GM21576 (cell line): ENCODE measurements around the gene CXCR5.

Experiments used
- ATAC-seq: cut with Tn5 transposase; IDR thresholded peaks from one replicate; pipeline ENCODE4 v1.9.1; 2021; ENCODE audit warnings: mild to moderate bottlenecking, moderate library complexity; ENCODE audit not compliant: unreplicated experiment

The CXCR5 gene

DNA sequence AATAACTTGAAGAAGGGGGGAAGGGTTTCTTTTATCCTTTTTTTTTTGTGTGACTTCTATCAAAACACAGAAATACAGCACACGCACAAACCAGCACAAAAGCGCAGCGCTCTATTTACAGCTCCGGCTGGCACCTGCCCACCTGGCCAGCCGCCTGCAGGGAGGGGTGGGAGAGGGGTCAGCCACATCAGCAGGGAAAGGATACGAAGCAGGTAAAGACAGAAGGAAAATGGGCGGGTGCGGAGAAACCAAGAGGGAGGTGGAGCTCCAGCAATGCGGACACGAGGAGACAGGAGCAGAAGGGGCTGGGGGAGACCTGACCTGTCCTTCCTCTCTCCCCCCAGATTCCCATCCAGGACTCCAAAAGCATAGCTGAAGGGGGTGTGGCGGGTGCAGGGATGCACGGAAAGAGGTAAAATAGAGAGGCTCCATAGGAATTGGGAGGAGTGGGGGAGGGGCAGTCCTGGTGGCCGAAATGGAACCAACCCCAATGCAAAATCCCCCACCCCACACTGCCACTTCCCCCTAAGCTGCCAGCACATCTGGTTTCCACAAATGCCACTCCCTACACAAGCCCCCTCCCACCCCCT lies 14.1 kb downstream of the CXCR5 start:
- ATAC-seq, result no peak

DNA sequence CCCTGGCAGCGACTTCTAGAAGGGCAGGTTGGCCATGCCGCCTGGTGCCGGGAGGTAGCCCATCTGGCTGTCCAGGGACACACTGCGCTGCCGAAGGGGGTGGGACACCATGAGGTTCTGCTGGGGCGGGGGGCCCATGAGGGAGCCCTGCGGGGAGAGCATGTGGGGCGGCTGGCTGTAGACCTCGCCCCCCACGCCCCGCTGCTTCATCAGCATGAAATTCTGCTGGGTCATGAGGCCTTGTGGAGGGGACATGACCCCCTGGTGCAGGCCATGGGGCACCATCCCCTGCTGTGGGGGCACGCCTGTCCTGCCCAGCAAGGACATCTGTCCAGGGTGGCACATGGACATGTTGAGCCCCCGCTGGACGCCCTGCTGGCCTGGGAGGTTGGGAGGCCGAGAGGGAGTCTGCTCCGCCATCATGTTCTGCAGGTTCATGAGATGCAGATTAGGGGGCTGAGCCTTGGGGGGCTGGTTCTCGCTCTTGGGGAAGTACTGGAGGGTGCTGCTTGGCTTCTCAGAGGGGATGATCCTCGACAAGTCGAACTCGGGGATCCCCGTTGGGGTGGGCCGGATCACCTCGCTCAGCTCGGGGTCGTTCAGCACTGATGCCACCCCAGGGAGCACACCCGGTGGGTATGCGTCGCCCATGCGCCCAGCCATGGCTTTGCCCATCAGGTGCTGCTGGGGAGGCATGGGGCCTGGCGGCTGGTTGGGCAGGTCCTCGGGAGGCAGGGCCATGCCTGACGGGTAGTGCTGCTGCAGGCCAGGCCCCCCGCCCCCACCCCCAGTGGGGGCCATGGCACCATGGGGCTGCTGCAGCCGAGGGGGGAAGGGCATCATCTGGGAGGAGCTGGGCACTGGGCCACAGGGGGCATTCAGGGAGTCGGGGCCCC lies 15.0 kb downstream of the CXCR5 start:
- ATAC-seq, result no peak

DNA sequence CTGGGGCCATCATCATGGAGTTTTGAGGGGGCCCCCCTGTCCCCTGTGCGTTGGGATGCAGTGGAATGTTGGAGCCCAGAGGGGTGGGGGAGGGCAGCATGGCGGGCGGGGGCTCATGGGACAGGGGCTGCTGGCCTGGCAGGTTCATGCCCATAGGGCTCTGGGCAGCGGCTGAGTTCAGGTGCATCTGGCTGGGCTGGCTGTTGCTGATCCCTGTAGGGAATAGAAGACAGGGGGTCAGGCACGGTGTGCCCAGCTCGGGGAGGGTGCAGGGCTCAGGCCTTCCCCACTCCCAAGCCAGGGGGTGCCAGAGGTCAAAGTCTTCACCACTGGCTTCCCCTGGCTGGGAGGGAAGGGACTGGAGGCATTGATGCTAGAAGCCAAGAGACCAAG lies 15.6 kb downstream of the CXCR5 start:
- ATAC-seq, result no peak

DNA sequence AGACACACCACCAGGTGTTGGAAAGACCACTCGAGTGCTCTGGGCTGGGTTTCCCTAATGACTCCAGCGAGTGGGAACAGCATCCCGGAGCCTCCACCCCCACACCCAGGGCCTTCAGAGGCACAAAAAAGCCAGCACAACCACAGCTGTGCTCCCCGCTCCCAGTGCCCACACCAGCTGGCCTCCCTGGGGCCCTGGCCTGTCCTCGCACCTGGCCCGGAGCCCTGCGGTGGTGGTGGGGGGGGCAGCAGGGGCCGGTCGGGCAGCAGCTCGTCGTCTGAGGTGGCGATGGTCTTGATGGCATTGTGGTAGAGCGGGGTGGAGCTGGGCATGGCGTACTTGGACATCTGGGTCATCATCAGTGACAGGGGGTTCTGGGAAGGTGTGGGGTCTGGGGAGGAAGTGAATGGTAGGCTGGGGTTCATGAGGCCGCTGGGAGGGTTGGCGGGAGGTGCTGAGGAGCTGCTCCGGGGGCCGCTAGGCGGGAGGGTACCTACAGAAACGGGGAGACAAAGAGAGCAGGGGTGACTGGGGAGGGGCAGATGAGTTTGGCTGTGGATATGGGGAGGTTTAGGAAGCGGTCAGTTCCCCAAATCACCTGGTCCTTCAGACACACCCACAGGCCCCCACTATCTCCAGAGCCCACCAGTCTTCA lies 16.1 kb downstream of the CXCR5 start:
- no peak for ATAC-seq

DNA sequence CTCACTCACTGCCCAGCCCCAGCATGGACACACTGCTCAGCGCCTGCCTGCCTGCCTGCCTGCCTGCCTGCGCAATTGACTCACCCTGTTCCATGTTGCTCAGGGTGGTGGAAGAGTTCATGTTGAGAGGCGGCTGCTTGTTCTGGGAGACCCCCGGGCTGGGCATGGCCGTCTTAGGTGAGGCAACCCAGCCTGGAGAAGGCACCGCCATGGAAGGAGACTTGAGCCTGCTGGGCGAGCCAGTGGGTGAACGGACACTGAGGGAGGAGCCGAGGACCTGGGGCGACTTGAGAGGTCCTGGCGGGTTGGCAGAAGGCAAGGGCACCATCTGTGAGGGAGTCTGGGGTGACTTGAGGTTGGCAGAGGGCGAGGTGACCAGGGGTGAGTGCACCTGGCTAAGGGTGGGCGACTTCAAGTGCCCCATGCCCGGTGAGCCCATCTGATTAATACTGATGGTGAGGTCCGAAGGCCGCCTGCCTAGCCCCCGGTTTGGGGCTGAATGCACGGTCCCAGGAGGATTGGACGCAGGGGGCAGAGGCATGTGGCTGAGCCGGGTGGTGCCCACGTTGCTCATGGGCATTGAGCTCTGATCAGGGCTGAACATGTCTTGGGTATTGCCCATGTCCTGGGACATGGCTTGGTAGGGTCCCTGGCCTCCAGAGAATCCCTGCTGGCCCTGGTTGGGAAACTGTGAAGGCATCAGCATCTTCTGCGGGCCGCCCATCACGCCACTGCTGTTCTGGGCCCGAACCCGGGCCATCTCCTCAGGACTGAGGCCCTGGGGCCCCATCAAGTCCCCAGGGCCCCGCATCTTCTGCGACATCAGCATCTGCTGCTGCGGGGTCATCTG lies 17.1 kb downstream of the CXCR5 start:
- ATAC-seq, result no peak

DNA sequence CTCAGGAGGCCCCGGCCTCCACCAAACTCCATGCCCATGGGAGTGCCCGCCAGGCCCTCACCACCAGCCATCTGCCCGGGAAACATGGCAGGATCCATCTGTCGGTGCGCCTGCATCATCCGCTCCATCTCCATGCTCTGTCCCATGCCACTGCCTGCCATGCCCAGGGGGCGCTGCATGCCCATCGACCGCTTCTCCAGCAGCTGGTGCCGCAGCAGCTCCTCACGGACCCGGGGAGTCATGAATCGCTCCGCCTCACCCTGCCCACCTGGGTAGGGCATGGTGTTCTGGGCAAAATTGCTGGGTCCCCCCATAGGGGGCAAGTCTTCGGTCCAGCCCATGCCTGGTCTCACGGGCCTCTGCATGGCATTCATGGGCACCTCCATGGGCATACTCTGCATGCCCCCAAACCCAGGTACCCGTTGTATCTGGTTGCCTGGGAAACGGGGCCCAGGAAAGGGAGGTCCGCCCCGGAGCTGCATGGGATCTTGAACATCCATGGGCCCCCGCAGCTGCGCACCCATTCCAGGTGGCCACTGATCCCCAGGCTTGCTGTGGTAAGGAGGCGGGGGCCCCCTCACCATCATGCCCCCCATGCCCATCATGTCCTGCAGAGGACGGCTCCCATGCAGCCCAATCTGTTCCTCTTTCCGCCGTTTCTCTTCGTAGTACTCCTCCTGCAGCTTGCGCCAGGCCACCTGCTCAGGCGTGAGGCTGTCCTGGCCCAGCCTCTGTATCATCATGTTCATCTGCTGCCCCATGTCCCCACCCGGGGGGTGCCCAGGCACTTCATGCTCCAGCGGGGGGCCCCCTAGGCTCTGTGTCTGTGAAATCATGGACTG lies 18.0 kb downstream of the CXCR5 start:
- ATAC-seq, result no peak

DNA sequence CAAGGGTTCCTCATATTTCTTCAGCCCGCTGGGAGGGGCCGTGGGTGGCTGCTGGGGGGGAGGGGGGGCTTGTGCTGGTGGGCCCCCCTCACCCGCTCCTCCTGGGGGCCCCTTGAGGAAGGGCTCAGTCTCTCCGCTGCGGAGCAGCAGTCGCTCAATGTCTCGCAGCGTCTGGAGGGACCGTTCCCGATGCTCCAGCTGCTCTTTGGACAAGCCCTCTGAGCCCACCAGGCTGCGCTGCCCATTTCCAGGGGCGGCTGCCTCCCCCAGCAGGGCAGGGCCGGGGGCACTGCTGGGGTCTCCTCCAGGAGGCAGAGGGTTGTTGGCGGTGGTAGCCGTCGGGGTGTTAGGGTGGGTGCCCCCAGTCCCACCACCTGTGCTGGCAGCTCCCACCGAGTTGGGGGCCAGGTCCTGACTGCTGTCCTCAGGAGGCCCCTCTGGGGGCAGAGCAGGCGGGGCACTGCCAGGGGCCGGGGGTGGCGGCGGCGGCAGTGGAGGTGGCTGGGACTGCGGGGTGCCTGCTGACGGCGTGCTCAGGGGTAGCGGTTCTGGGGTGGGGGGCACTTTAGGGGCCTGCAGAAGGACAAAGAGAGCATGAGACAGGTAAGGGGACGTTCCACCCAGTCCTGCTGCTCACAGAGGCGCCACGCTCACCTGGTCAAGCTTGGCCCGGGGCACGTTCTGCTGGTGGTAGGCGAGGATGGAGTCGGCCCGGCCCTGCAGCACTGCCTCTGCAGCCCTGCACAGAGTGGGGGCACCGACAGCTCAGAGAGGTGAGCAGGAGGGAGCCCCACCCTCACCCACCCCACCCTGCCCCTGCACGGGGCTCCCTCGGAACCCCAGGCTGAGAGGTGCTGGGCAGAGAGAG lies 18.9 kb downstream of the CXCR5 start:
- ATAC-seq, result no peak

DNA sequence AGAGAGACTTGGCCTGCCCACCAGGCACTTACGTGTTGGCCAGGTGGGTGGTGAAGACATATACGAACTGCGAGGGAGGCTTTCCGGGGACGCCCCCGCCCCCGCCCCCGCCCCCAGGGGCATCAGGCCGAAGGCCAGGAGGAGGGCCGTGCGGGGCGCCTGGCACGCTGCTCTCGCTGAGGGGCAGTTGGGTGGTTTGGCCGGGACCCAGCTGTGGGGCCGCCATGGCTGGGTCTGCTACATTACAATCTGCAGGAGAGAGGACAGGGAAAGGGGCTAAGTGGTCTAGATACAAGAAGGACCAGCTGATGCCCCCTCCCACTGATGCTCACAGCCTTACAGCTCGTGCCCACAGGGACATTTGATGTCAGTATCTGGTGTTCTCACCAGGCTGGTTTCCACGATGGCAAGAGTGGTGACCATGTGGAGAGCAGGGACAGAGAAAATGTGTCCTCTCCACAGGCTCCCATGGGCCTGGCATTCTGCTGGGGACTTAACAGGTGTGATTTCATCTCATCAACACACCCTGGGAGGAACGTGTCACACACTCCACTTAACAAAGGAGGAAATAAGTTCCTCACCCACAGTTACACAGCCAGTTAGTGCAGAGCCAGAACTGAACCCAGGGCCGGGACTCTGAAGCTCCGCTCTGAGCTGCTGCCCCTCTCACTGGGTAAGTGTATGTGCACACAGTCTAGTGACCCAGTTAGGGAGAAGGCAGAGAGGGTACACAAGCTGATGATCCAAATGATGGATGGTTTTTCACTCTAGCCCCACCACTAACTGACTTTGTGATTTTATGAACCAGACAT lies 19.7 kb downstream of the CXCR5 start:
- ATAC-seq, result no peak

DNA sequence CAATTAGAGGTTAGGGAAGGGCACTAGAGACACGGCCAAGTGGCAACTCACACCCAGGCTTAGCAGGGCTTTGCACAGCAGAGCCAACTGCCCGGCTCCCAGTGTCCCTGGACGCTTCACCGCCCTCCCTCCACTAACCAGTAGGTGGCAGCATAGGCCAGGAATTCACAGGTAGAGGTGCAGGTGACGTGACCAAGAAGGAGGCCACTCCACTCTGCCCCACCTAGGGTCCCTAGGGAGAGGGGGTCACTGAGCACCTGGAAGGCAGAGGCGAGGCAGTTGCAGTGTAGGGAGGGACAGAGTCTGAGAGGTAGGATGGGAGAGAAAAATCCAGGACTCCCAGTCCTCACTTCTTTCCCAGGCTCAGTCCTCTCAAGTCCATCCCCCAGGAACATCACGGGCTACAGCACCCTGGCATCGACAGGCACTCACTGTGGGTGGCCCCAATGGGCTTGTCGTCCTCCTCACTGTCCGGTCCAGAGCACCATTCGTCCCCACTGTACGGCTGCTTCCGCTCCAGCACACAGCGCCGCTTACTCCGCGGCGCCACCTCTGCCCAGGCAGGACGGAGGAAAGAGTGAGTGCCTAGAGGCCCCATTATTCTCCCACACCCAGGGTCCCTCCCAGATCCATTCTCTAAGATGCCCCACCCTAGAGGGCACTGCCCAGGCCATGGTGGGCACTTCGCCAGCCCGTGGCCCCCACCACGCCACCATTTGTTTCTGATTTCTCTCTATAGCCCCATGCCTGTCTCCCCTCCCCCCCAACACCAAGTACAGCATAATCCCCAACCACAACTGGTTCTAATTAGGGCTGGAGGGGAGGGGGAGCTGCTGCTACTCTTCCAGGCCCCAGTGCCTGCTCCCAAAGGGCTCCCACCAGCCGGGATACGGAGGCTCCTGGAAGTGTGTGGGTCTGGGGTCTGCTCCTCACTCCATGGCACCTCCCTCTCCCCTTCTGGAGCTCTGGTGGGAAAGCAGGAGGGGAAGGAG lies 23.7 kb downstream of the CXCR5 start:
- ATAC-seq, result peak; percentile 62

DNA sequence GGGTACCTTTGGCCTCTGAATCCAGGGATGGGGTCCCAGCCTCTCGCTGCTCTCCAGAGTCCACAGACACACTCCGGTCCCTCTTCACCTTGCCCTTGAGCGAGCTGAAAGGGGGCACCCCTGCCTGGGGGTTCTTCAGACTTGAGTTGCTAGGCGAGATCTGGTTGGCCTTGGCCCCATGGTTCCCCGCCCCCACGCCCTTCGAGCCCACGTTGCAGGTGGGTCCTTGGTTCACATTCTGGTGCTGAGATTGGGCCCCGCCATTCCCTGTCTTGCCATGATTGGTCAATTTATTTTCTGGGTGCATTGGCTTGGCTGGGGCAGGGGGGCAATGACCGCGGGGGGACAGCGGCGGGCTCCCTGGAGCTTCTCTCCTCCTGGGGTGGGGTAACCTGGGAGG lies 24.6 kb downstream of the CXCR5 start:
- ATAC-seq, result no peak

DNA sequence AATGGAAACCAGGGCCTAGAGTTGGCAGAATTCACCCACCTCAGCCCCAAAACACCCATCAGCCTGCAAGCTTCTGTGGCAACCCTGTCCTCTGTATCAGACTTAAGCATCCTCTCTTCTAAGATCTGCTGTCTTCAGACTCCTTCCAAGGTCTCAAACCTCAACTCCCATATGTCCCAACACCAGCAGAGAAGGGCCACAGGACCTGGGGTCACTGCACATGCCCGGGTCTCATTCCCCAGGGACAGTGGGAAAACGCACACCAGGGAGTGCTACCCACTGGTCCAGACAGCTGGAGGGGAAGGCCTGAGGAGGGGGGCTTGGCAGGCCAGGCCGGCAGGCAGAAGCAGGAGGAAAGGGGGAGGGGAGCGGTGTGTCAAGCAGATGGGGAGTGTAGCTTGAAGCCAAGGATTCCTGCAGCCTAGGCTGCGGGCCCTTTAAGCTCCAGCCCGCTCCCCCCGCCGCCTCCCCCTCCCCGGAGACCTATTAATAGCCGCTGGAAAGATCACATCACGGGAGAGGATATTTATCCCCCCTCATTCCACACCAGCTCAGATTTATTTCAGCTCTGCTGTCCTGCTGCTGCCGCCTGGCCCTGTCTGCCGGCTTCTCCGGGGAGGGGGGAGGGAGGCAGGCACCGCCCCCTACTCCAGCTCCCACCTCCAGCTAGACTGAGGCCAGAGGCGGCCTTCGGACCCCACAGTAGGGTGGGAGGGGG lies 25.4 kb downstream of the CXCR5 start:
- ATAC-seq, result no peak

DNA sequence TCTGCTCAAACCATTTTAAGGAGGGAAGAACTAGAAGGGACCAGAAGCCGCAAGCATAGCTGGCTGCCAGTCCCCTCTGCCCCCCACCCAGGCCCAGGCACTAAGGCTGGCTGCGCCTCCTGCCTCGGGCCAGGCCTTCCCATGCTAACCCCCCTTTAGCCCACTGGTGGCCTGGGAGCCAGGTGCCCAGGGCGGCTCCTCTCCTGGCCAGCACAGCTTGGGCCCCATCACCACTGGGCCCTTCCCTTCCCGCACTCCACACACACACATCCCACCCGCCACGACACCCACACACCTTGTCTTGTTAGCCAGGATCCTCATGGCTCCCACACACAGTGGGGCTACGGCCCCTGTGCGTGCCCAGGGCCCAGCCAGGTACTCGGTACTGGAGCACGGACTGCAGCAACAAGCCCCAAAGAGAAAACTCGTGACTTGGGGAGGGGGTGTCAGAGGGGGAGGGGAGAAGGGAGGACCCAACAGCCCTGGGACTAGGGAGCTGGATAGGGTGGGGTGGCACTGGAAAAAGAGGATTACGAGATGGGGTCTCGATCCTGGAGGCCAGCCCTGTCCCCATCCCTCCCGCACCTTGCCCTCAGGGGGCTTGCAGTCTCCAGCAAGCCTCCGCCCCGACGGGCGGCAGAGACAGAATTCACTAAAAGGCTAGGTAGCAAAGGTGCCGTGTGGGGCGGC lies 26.1 kb downstream of the CXCR5 start:
- no peak for ATAC-seq

DNA sequence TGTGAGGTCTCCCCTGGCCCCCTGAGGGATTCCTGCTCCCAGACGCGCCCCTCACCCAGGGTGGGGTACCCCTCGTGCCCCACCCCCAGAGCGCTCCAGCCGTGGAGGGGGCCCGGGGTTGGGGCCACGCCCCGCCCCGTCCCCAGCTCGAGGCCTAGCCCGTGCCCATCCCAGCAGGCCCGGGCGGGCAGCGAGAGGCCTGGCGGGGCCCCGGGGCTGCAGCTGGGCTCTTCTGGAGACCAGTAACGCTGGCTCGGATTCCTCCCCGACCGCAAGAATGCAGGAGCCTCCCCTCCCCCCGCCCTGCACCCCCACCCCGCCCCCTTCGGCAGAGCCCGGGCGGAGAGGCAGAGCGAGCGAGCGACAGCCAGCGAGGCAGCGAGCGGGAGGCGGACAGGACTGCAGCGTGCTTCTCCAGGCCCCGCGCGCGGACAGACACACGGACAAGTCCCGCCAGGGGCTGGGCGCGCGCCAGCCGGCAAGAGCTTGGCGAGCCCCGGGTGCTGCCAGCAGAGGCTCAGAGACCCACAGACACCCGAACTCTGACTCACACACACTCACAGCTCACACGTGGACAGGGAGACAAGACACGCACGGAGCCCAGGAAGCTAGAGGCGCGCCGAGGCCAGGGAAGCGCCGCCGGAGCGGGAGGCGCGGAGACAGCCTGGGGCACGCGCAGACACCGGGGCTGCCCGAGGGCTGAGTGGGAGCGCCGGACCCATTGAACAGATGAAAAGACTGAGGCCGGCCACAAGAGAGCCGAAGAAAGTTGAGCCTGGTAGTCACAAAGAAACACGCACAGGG lies 26.8 kb downstream of the CXCR5 start:
- ATAC-seq, result no peak

DNA sequence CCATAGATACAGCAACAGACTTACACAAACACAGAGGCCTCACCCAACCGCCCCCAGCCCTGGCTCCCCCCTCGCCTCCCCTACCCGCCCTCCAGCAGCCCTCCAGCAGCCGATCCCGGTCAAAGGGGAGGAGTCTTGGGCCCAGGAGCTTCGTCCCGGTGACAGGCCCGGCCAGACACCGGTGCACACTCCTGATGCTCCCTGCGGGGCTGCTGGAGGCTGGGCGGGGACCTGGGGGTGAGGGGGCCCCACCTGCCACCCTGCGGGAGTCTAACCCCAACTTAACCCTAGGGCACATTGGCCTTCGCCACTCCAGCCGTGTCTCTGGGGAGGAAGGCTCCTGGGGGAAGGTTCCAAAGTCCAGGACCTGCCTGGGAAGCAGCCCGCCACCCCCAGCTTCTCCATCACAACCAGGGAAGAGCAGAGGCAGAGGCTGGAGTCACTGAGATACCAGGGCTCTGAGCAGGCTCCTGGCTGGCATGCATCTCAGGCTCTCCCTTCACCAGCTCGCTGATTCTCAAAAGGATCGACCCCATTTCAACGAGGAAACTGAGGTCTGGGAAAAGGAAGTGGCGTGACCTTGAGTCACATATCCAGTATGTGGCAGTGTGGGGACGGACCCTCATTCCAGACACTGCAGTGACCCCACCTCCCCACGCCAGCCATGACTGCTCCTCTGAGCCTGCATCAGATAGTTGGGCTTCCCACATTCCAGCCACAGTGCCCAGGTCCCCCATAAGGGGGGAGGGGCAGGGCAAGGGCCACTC lies 27.6 kb downstream of the CXCR5 start:
- no peak for ATAC-seq
